Transverse colon (tissue), 4 donors: Measurements from ENCODE around the gene KDM5C. TPM values are rescaled to one million over a fixed set of nuclear protein-coding genes. Genes with fewer than 3 reads are reported as not detected.

ENCODE experiments used
- DNase-seq: peaks from one replicate; pipeline ENCODE4 v3.0.0-alpha.2; 2019
- H3K27ac ChIP-seq, 4 donors: fragments of 200-600 bp; sonication (generic); 2 replicates each; pipeline ENCODE4 v1.5.1; 2016 to 2018; ENCODE audit warnings: inconsistent platforms in 4 of 4
- H3K27me3 ChIP-seq: fragments of 200-600 bp; sonication (generic); 2 replicates; pipeline ENCODE4 v1.5.1; 2017; ENCODE audit warnings: inconsistent platforms
- H3K36me3 ChIP-seq, 4 donors: fragments of 200-600 bp; sonication (generic); 2 replicates each; pipeline ENCODE4 v1.5.1; 2017 to 2019; ENCODE audit warnings: inconsistent platforms in 4 of 4
- H3K4me1 ChIP-seq, 4 donors: fragments of 200-600 bp; sonication (generic); 2 replicates each; pipeline ENCODE4 v1.5.1; 2017 to 2020; ENCODE audit warnings: inconsistent platforms in 4 of 4
- H3K4me3 ChIP-seq, 4 donors: fragments of 200-600 bp; sonication (generic); 1 replicate in 1 of 4; 2 replicates in 3 of 4; pipeline versions ENCODE4 v1.5.1 to v1.6.1; 2017 to 2019; ENCODE audit warnings: inconsistent platforms in 4 of 4
- H3K9me3 ChIP-seq, 2 donors: fragments of 200-600 bp; sonication (generic); 2 replicates each; pipeline ENCODE4 v1.5.1; 2017 to 2019; ENCODE audit warnings: inconsistent platforms in 2 of 2
- CTCF ChIP-seq, 5 experiments: fragments of 200-600 bp in 3 of 5; fragments of 450-650 bp in 2 of 5; sonication (generic) in 3 of 5; IDR thresholded peaks; 1 replicate in 2 of 5; 2 replicates in 3 of 5; pipeline ENCODE4 v1.5.1; 2016 to 2017; ENCODE audit warnings: antibody characterized with exemption in 5 of 5, inconsistent platforms in 3 of 5, mild to moderate bottlenecking in 2 of 5, moderate library complexity in 1 of 5
- EP300 ChIP-seq: sonication (generic); formaldehyde crosslinking; IDR thresholded peaks from one replicate; pipeline ENCODE4 v1.6.1; 2017; ENCODE audit warnings: antibody characterized with exemption, low read depth
- POLR2A ChIP-seq: fragments of 450-650 bp; IDR thresholded peaks from one replicate; pipeline ENCODE4 v1.6.1; 2016; ENCODE audit warnings: antibody characterized with exemption, mild to moderate bottlenecking, moderate library complexity
- POLR2AphosphoS5 ChIP-seq, 3 donors: sonication (generic); formaldehyde crosslinking; IDR thresholded peaks; one replicate each; pipeline ENCODE4 v1.6.1; 2016; ENCODE audit warnings: antibody characterized with exemption in 3 of 3
- WGBS, 2 donors: methylation state at CpG; one replicate each; pipeline ENCODE4 v1.1.5; 2018; ENCODE audit warnings: low coverage in 1 of 2; 5-methylcytosine and 5-hydroxymethylcytosine counted together
- in situ Hi-C, 4 donors: fragments of 200-750 bp; cut with MboI; loops; one replicate each; pipeline versions ENCODE4 v1.15.0 to v1.15.1; 2017; ENCODE audit warnings: low sequenced_read_pairs in 3 of 4, low pct_ligation_motif_present in 1 of 4, low pct_unique_long_range_greater_than_20kb in 1 of 4
- intact Hi-C: fragments of 100-400 bp; cut with DNase I; formaldehyde crosslinking; loops from one replicate; pipeline ENCODE4 v1.15.1; 2023; ENCODE audit warnings: low total_unique reads
- total RNA-seq, 4 donors: library from RNA; depleted of rRNA; stranded (reverse); fragments of >200 nt; gene quantifications; one replicate each; pipeline ENCODE4 v1.1.0, GENCODE V29; 2016

KDM5C gene
- total RNA-seq, 4 donors from 2014 or later, result 68.4 to 387 (median 124) TPM

GRCh38 chrX:53195401-53195800 is 29.6 kb downstream of the KDM5C start:
- no peak for TF ChIP-seq EP300
- TF ChIP-seq POLR2AphosphoS5 (IDR thresholded peaks at IDR 0.05), result no peak
- TF ChIP-seq POLR2A, result no peak
- TF ChIP-seq CTCF (IDR thresholded peaks at IDR 0.05), result no peak
- no peaks in the 10 kb centered on the region for H3K9me3 ChIP-seq
- WGBS, 2 donors, result 90% methylated on average over 2 of the region's 2 CpGs; no CpG with 5 or more reads in 1 of the 2 donors

GRCh38 chrX:53194308-53194707 is 30.7 kb downstream of the KDM5C start:
- Histone ChIP-seq H3K4me1 (no peaks in the 10 kb centered on the region), H3K27ac (no peak overlapping the region), H3K36me3 (peaks cover 0 to 14% (median 5%) of the 10 kb centered on the region in 4 donors), H3K9me3 (no peaks in the 10 kb centered on the region), H3K4me3 (no peak overlapping the region), H3K27me3 (no peaks in the 10 kb centered on the region)
- in situ Hi-C loops (no loop called here), intact Hi-C loops (no loop called here)
- no peak for TF ChIP-seq CTCF (IDR thresholded peaks at IDR 0.05)
- no peak for TF ChIP-seq POLR2AphosphoS5 (IDR thresholded peaks at IDR 0.05)
- no peak for TF ChIP-seq POLR2A
- no peak for TF ChIP-seq EP300
- no peak for DNase-seq
- WGBS, 2 donors, result 94% methylated on average over 5 of the region's 16 CpGs; no CpG with 5 or more reads in 1 of the 2 donors

More at GRCh38 chrX:53195401-53195800, 29.6 kb downstream of the KDM5C start:
- H3K27ac ChIP-seq, result no peak overlapping the region
- no peak for DNase-seq
- no peak overlapping the region for H3K4me3 ChIP-seq
- in situ Hi-C loops (no loop called here), intact Hi-C loops (no loop called here)
- H3K4me1 ChIP-seq, result no peaks in the 10 kb centered on the region
- peaks cover 0 to 14% (median 5%) of the 10 kb centered on the region in 4 donors for H3K36me3 ChIP-seq
- no peaks in the 10 kb centered on the region for H3K27me3 ChIP-seq

- in situ Hi-C loops, result no loop called here
- H3K36me3 ChIP-seq, result peaks cover 0 to 6% (median 5%) of the 10 kb centered on the region in 4 donors
- no peak for DNase-seq
- intact Hi-C loops, result no loop called here
- no peak for TF ChIP-seq POLR2A
- TF ChIP-seq EP300, result no peak
- TF ChIP-seq POLR2AphosphoS5 (IDR thresholded peaks at IDR 0.05), result no peak
- TF ChIP-seq CTCF (IDR thresholded peaks at IDR 0.05), result no peak
- no peaks in the 10 kb centered on the region for H3K9me3 ChIP-seq
- no peak overlapping the region for H3K27ac ChIP-seq
- WGBS, 2 donors, result 93% methylated on average over 16 of the region's 16 CpGs; no CpG with 5 or more reads in 1 of the 2 donors
- H3K27me3 ChIP-seq, result no peaks in the 10 kb centered on the region
- no peaks in the 10 kb centered on the region for H3K4me1 ChIP-seq
- H3K4me3 ChIP-seq, result no peak overlapping the region
Observed at GRCh38 chrX:53193093-53193492, 31.9 kb downstream of the KDM5C start.

- TF ChIP-seq POLR2A (no peak), POLR2AphosphoS5 (IDR thresholded peaks at IDR 0.05) (no peak), CTCF (IDR thresholded peaks at IDR 0.05) (no peak), EP300 (no peak)
- Histone ChIP-seq H3K27me3 (no peaks in the 10 kb centered on the region), H3K36me3 (no peaks in the 10 kb centered on the region), H3K27ac (no peak overlapping the region), H3K9me3 (no peaks in the 10 kb centered on the region), H3K4me3 (no peak overlapping the region), H3K4me1 (no peaks in the 10 kb centered on the region)
- in situ Hi-C loops, result no loop called here
- intact Hi-C loops, result no loop called here
- 82% methylated on average over 6 of the region's 6 CpGs; no CpG with 5 or more reads in 1 of the 2 donors for WGBS, 2 donors
- no peak for DNase-seq
Observed at GRCh38 chrX:53190363-53190960, 34.5 kb downstream of the KDM5C start.
